Caco-2 (cell line): ENCODE measurements around the gene SHF. TPM values are rescaled to one million over a fixed set of nuclear protein-coding genes. Genes with fewer than 3 reads are reported as not detected.

Source experiments
- BruUV-seq: library from RNA; stranded (reverse); fragments of 400-500 nt; replicated peaks from 2 replicates; lab custom pipeline; 2021; lab: Mats Ljungman, UMichigan
- CTCF ChIA-PET: fragments of 300-600 bp; sonication (Branson Sonifier 250); formaldehyde crosslinking; loops from one replicate; lab custom pipeline; 2022; ENCODE audit warnings: antibody characterized with exemption; lab: Charles Lee
- POLR2A ChIA-PET: fragments of 300-600 bp; sonication (Branson Sonifier 250); formaldehyde crosslinking; loops from one replicate; lab custom pipeline; 2022; ENCODE audit warnings: antibody characterized with exemption; lab: Charles Lee
- DNase-seq, 2 experiments: peaks; one replicate each; pipeline versions ENCODE4 v3.0.0 to v3.0.0-alpha.2; 2020 to 2022
- H3K27me3 ChIP-seq: replicated peaks from 2 replicates; pipeline ENCODE4 v1.6.0; 2011; ENCODE audit warnings: low read length; ENCODE audit not compliant: control insufficient read depth, insufficient read depth
- H3K36me3 ChIP-seq: 2 replicates; pipeline ENCODE4 v1.5.1; 2011; ENCODE audit warnings: low read length; ENCODE audit not compliant: control insufficient read depth, insufficient read depth
- H3K4me1 ChIP-seq: fragments of 250-450 bp; sonication (Bioruptor Pico); 2 replicates; pipeline ENCODE4 v1.5.1; 2020; ENCODE audit warnings: mild to moderate bottlenecking
- H3K4me3 ChIP-seq: 2 replicates; pipeline ENCODE4 v1.5.1; 2011; ENCODE audit warnings: low read depth, mild to moderate bottlenecking, control low read depth, low read length
- H3K9me3 ChIP-seq: fragments of 250-450 bp; sonication (Bioruptor Pico); 2 replicates; pipeline ENCODE4 v1.5.1; 2020; ENCODE audit warnings: mild to moderate bottlenecking, moderate library complexity
- H3K27ac Mint-ChIP-seq: one replicate; pipeline ENCODE4 v1.8.0; 2022; ENCODE audit warnings: mixed read lengths; ENCODE audit not compliant: unreplicated experiment
- H3K27me3 Mint-ChIP-seq: one replicate; pipeline ENCODE4 v1.8.0; 2022; ENCODE audit warnings: mixed read lengths; ENCODE audit not compliant: insufficient read depth, unreplicated experiment
- H3K36me3 Mint-ChIP-seq: one replicate; pipeline ENCODE4 v1.8.0; 2022; ENCODE audit warnings: mild to moderate bottlenecking, mixed read lengths; ENCODE audit not compliant: insufficient read depth, unreplicated experiment
- H3K4me1 Mint-ChIP-seq: one replicate; pipeline ENCODE4 v1.8.0; 2022; ENCODE audit warnings: low read depth, mixed read lengths; ENCODE audit not compliant: unreplicated experiment
- H3K4me3 Mint-ChIP-seq: one replicate; pipeline ENCODE4 v1.8.0; 2022; ENCODE audit warnings: mild to moderate bottlenecking, moderate library complexity, mixed read lengths; ENCODE audit not compliant: unreplicated experiment
- H3K9me3 Mint-ChIP-seq: one replicate; pipeline ENCODE4 v1.8.0; 2022; ENCODE audit warnings: mixed read lengths; ENCODE audit not compliant: unreplicated experiment
- intact Hi-C: fragments of 100-400 bp; cut with micrococcal nuclease; formaldehyde crosslinking; loops from one replicate; pipeline ENCODE4 v1.10.0; 2022; ENCODE audit not compliant: unreplicated experiment
- total RNA-seq: library from RNA; stranded (reverse); gene quantifications from 2 replicates; pipeline ENCODE4 v1.2.3, GENCODE V29; 2022
- TF ChIP-seq, protein P1 (sequence below), 2 experiments: fragments of 200-600 bp in 1 of 2; IDR thresholded peaks; 1 replicate in 1 of 2; 2 replicates in 1 of 2; pipeline versions ENCODE4 v1.5.1 to v1.8.0; 2011 to 2022; ENCODE audit warnings: antibody characterized with exemption in 1 of 2, control low read depth in 1 of 2, inconsistent platforms in 1 of 2, low read depth in 1 of 2, low read length in 1 of 2, mild to moderate bottlenecking in 1 of 2, moderate library complexity in 1 of 2; ENCODE audit not compliant: insufficient read depth in 1 of 2, severe bottlenecking in 1 of 2, unreplicated experiment in 1 of 2

Gene SHF
- total RNA-seq, 1 experiment from 2014 or later, result 11.9 TPM

DNA sequence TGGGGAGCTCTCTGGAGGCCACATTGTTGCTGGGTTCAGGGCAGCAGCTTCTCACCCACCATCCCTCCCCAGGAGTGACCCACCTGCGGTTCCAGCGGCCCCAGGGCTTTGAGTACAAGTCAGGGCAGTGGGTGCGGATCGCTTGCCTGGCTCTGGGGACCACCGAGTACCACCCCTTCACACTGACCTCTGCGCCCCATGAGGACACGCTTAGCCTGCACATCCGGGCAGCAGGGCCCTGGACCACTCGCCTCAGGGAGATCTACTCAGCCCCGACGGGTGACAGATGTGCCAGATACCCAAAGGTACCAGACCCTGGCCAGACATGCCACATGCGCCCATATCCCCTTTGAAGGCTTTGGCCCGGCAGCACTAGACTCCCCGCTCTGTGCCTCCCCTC, 26.1 kb downstream of the SHF start:
- Mint-ChIP-seq H3K4me3 (no peak overlapping the region), H3K9me3 (no peaks in the 10 kb centered on the region), H3K4me1 (peaks cover 23% of the 10 kb centered on the region), H3K27ac (no peak overlapping the region), H3K36me3 (peaks cover 21% of the 10 kb centered on the region), H3K27me3 (no peaks in the 10 kb centered on the region)
- Histone ChIP-seq H3K4me3 (no peak overlapping the region), H3K27me3 (no peaks in the 10 kb centered on the region), H3K9me3 (no peaks in the 10 kb centered on the region), H3K4me1 (peaks cover 32% of the 10 kb centered on the region), H3K36me3 (no peaks in the 10 kb centered on the region)
- POLR2A ChIA-PET, result no interaction called here
- BruUV-seq, result no TSS peak
- TF ChIP-seq, protein P1, sequence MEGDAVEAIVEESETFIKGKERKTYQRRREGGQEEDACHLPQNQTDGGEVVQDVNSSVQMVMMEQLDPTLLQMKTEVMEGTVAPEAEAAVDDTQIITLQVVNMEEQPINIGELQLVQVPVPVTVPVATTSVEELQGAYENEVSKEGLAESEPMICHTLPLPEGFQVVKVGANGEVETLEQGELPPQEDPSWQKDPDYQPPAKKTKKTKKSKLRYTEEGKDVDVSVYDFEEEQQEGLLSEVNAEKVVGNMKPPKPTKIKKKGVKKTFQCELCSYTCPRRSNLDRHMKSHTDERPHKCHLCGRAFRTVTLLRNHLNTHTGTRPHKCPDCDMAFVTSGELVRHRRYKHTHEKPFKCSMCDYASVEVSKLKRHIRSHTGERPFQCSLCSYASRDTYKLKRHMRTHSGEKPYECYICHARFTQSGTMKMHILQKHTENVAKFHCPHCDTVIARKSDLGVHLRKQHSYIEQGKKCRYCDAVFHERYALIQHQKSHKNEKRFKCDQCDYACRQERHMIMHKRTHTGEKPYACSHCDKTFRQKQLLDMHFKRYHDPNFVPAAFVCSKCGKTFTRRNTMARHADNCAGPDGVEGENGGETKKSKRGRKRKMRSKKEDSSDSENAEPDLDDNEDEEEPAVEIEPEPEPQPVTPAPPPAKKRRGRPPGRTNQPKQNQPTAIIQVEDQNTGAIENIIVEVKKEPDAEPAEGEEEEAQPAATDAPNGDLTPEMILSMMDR (IDR thresholded peaks at IDR 0.05; ENCODE audit: insufficient read depth in 1 of 2, low read depth in 1 of 2, low read length in 1 of 2, severe bottlenecking in 1 of 2, unreplicated experiment in 1 of 2), result no peak
- no peak for DNase-seq
- intact Hi-C loops, result loop anchor here (2.0 kb wide), 1 partner anchor 107 kb away; no protein-coding TSS in a partner anchor
- CTCF ChIA-PET, result interaction anchor here (0.6 to 0.9 kb wide), 2 partner anchors 43 to 115 kb away, joined by 3 read pairs; no protein-coding TSS in a partner anchor

DNA sequence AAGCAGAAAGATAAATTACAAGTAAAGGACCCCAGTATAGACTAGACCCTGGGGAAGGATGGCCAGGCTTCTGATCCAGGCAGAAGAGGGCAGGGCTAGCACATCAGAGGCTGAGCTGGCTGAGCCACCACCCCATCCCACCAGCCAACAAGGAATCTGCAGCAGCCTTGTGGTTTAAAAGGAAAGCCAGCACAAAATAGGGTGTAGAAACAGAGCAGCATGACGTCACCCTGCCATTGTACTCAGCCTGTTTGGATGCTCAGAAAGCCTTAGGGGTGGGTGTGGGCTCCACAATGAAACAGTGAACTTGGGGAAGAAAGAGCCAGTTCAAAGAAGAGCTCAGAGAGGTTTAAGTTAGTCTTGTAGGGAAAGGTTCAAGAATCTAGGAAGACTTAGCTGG, 29.8 kb downstream of the SHF start:
- Mint-ChIP-seq H3K4me3 (no peak overlapping the region), H3K36me3 (peaks cover 5% of the 10 kb centered on the region), H3K9me3 (no peaks in the 10 kb centered on the region), H3K27me3 (no peaks in the 10 kb centered on the region), H3K4me1 (peaks cover 11% of the 10 kb centered on the region), H3K27ac (no peak overlapping the region)
- no peaks in the 10 kb centered on the region for H3K27me3 ChIP-seq
- TF ChIP-seq, protein P1 (IDR thresholded peaks at IDR 0.05; ENCODE audit: insufficient read depth in 1 of 2, low read depth in 1 of 2, low read length in 1 of 2, severe bottlenecking in 1 of 2, unreplicated experiment in 1 of 2), result no peak
- no peaks in the 10 kb centered on the region for H3K9me3 ChIP-seq
- H3K4me3 ChIP-seq, result no peak overlapping the region
- peaks cover 8% of the 10 kb centered on the region for H3K4me1 ChIP-seq
- ChIA-PET POLR2A (no interaction called here), CTCF (no interaction called here)
- BruUV-seq, result no TSS peak
- intact Hi-C loops, result no loop called here
- H3K36me3 ChIP-seq, result no peaks in the 10 kb centered on the region
- no peak for DNase-seq

DNA sequence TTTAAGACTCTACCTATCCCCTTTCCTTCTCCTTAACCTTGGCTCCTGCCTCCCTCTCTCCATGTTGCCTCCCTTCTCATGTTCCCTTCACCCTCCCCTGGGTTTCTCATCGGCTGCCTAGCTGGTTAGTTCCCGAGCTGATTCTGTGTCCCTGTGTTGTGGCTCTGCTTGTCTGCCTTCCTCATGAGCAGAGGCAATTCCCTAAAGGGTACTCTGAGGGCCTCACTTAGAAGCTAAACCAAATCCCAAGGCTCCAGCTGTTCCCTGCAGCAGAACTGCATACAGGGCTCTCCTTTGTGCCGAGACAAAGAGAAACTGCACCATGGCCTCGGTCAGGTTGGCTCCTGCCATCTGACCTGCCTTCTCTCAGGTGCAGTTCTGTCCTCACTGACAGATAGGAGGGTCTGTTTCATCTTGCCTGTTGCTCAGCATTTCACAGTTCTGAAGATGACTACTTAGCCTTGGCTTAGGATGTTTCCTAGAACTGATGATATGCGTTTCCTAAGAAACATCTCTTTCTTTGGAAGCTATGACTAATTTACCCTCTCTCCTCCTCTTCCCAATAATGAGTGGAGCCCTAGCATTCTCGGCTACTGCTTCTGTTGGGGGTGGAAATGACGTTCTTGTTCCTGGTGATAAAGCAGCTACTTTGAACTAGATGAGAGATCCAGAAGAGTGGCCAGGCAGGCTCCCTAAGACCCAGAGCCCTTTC, 30.9 kb downstream of the SHF start:
- Mint-ChIP-seq H3K36me3 (peaks cover 4% of the 10 kb centered on the region), H3K27me3 (no peaks in the 10 kb centered on the region), H3K27ac (no peak overlapping the region), H3K9me3 (no peaks in the 10 kb centered on the region), H3K4me3 (no peak overlapping the region), H3K4me1 (peaks cover 5% of the 10 kb centered on the region)
- BruUV-seq, result no TSS peak
- Histone ChIP-seq H3K4me3 (no peak overlapping the region), H3K4me1 (no peaks in the 10 kb centered on the region), H3K9me3 (no peaks in the 10 kb centered on the region), H3K27me3 (no peaks in the 10 kb centered on the region), H3K36me3 (no peaks in the 10 kb centered on the region)
- TF ChIP-seq, protein P1 (IDR thresholded peaks at IDR 0.05; ENCODE audit: insufficient read depth in 1 of 2, low read depth in 1 of 2, low read length in 1 of 2, severe bottlenecking in 1 of 2, unreplicated experiment in 1 of 2), result no peak
- POLR2A ChIA-PET, result no interaction called here
- intact Hi-C loops, result no loop called here
- CTCF ChIA-PET, result interaction anchor here (0.6 to 1.4 kb wide), 2 partner anchors 30 to 43 kb away, joined by 3 to 4 read pairs; no protein-coding TSS in a partner anchor
- DNase-seq, result no peak
